Stimulated activated CD4-positive, alpha-beta T cell treated with anti-CD3 and anti-CD28 coated beads, Interleukin-4, amount 100 ng/mL, for 1 hour (primary cell): ENCODE measurements around the gene NEB.
A peak's percentile ranks its signal among the peaks of the same experiment; 100 is the strongest.

ENCODE experiments used
- DNase-seq: peaks from one replicate; pipeline ENCODE4 v3.0.0-alpha.2; 2020

NEB gene

GRCh38 chr2:151544449-151544848 is 189.8 kb downstream of the NEB start:
- DNase-seq = no peak

DNA sequence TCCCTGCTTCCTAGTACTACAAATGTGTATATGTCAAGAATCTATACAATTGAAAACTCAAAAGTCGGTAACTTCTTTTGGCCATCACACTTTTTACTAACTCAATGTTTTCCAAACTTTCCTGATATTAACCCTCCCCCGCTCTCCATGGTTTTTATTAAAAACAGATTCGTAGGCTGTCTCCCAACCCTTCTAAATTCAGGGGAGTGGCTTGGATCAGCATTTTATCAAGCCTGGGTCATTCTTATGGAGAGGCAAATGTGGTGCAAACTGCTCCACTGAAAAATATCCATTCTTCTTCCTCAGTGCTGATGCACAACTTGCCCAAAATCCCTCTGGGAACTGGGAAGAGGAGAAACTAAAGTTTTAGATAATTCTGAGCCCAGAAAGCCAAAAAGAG is 190.4 kb downstream of the NEB start:
- no peak for DNase-seq

GRCh38 chr2:151534001-151534400 is 200.3 kb downstream of the NEB start:
- no peak for DNase-seq

- no peak for DNase-seq
Measured at GRCh38 chr2:151533127-151533526, 201.1 kb downstream of the NEB start.

DNA sequence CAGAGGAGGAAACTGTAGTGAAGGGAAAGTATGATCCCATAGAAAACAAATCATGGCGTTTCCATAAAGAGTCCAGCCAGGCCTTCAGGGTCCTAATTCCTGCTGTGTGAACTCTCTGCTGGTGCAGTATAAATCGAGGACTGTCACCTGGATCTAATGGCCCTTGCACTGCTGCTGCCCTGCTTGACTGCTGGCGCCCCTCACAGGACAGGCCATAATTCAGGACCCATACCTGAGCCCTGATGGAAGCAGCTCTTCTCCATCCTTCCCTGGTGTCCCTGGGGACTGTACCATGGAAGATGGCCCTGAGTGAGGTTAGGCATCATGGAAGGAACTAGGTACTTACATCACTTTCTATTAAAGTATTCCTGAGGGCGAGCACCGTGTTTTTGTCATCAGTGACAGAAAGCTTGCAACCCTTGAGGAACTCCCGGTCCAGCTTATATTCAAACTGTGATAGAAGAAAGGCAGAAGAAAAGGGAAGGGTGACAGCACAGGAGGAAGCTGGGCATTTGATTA is 207.6 kb downstream of the NEB start:
- no peak for DNase-seq

- no peak for DNase-seq
Measured at GRCh38 chr2:151525821-151526373, 208.4 kb downstream of the NEB start.

- no peak for DNase-seq
Measured at GRCh38 chr2:151523850-151524249, 210.4 kb downstream of the NEB start.

DNA sequence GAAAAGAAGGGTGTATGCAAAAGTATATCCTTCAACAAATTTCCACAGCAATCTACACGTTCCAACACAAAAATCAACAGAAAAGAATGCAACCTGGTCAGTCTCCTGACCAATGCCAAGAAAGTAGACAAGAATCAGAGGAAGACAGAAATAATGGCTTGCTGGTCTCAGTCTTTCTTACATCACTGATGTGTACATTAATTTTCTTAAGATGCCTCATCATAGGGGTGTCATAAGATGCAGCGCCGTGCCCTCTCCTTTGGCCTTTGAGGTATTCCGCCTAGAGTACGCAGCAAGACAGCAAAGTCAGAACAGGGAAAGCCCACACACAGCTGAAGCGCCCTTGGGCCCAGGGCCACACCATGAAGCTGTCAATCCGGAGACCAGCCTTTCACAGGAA is 211.7 kb downstream of the NEB start:
- no peak for DNase-seq

GRCh38 chr2:151520976-151521375 is 213.3 kb downstream of the NEB start:
- DNase-seq = no peak

DNA sequence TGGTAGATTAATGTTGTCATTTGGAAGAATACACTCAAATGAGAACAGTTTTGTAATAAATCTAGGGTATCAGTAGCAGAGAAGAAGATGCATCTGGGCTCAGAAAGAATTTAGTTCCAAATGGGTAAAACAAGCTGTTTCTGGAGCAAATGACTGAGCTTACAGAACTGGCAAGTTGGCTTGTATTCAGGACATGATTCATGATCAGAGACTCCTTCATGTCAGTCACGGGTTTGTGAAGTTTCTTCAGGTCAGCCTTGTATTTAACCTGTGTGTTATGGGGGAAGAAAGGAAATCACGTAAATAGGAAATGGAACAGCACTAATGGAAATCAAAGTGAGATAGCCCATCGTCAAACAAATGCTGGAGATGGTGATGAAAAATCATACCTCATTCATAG is 215.5 kb downstream of the NEB start:
- no peak for DNase-seq

- DNase-seq = no peak
Measured at GRCh38 chr2:151508519-151508918, 225.8 kb downstream of the NEB start.

GRCh38 chr2:151506170-151506569 is 228.1 kb downstream of the NEB start:
- no peak for DNase-seq

DNA sequence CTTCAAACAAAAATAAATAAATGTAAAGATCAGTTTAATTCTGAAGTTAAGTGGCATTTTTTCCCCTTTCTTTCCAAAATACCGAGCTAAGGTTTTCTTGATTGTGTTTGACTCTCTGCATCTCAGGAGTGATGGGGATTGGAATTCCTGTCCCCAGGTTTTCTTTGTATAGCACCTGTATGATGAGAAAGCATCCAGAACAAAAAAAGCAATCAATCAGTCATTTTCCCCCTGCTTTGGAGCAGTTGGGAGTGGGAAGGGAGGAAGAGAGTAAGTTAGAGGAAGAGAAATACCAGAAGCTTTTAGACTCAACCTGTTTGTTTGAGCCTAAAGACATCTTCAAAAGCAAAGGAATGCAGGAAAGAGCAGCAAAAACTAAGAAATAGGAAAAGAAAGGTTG is 236.1 kb downstream of the NEB start:
- DNase-seq = no peak

DNA sequence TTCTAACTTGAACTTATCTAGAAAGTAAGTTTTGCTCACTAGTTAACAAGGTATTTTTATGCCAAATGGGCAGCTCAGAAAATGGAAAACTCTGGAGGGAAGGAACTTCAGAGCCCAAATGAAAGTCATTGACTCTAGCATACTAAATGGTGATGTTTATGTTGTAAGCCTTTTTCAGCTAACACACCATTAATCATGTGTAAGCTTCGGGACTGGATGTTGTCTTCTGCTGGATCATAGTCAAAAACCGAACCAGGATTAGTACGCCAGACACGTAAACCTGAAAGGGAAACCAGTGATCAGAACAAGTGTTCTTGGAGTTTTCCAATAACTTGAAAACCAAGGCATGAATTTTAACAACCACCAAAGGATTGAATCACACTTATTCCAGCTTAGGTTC is 242.8 kb downstream of the NEB start:
- DNase-seq = no peak

GRCh38 chr2:151490276-151490675 is 244.0 kb downstream of the NEB start:
- DNase-seq = no peak

GRCh38 chr2:151486053-151486452 is 248.2 kb downstream of the NEB start:
- no peak for DNase-seq

- DNase-seq = no peak
Measured at GRCh38 chr2:151484100-151484499, 250.2 kb downstream of the NEB start.

DNA sequence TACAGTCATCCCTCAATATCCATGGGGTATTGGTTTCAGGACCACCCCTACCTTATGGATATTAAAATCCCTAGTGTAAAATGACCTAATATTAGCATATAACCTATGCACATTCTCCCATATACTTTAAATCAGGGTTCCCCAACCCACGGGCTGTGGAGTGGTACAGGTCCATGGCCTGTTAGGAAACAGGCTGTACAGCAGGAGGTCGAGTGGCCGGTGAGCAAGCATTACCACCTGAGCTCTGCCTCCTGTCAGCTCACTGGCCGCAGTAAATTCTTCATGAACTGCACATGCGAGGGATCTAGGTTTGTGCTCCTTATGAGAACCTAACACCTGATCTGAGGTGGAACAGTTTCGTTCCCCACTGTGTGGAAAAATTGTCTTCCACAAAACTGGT is 250.7 kb downstream of the NEB start:
- DNase-seq = no peak

DNA sequence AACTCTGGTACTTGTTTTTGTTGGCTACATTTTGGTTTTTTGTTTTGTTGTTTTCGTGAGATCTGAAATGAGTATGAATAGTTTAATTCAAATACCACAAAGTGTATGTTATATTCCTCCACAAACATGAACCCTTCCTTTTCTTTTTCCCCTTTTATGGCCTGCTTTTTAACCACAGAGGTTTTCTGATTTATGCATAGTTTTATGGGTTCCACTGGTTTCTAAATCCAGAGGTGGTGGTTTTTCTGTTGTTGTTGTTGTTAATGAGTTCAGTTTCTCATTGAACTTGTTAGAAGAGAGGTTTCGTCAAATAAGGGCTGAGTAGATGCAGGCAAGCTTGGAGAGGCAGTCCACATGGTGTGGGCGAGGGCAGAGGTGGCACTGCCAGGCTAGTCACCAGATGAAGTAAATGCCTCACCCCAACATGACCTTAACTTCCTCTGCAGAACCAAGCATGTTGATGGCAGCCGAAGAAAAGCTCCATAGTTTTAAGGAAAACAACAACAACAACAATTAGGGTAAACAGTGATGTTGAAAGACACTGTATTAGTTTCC is 252.0 kb downstream of the NEB start:
- DNase-seq = peak; percentile 4

DNA sequence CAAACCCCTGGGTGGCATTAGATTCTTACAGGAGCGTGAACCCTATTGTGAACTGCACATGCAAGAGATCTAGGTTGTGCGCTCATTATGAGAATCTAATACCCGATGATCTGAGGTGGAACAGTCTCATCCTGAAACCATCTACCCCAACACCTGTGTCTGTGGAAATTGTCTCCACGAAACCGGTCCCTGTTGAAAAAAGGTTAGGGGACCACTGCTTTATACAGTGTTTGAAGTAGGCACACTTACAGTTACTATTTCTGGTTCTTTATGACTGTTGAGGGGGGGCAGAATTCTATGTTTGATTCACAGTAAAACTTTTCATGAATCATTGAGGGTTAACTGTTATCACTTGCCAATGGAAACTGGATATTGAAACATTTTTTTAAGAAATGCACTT is 252.5 kb downstream of the NEB start:
- no peak for DNase-seq

- DNase-seq = no peak
Measured at GRCh38 chr2:151478011-151478410, 256.3 kb downstream of the NEB start.

DNA sequence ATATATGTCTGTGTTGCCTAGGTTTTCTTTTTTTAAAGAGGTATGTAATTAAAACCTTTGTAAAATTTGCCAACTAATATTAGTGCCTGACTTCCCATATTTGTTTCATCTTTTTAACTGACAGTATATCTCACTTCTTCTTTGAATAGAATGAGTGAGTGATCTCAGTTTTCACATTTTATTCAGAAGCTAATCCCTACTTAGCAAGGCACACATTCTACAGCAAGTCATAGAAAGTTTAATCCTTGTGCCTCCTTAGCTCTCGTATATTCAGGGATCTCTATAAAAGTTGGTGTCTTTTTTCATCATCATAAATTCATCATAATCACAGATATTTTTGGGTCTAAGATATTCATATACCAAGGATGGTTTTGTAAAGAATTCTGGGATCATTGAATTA is 258.0 kb downstream of the NEB start:
- no peak for DNase-seq

DNA sequence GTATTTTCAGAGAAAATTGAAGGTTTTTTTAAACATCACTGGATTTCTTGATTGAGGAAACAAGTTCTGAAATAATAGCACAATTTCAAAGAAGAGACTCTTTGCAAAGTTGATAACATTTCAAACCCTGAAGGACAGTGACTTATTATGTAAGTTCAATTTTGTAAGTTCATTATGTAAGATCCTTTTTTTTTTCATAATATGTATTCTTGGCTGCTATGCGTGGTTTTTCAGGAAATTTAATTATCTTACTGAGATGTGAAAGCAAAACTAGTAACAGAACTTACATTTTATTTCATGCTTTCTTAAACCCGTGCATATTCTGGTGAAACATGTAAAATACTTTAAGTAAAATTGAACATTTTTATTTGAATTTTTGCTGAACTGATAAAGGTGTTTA is 259.2 kb downstream of the NEB start:
- DNase-seq = no peak

- DNase-seq = no peak
Measured at GRCh38 chr2:151472966-151473365, 261.3 kb downstream of the NEB start.

GRCh38 chr2:151470556-151470955 is 263.7 kb downstream of the NEB start:
- no peak for DNase-seq
